ENCODE data around the gene COL11A2.

The COL11A2 gene

DNA sequence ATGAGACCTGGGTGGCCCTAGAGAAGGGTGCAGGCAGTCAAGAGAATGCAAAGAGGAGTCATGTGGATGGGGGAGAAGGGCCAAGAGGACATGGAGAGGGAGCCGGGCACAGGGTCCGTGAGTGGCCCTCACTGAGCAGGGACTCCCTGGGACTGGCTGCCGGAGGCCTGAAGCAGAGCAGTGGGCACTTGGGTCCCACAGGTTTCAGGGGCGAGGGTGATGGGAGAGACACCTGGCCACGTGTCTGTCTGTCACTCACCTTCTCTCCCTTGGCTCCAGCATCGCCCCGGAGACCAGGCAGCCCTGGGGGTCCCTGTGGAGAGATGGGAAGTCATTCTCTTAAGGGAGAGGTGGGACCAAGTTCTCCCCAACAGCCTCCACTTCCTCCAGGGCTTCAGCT lies 25.5 kb downstream of the COL11A2 start:
- DNase-seq: no peak
- TF ChIP-seq, protein P1, sequence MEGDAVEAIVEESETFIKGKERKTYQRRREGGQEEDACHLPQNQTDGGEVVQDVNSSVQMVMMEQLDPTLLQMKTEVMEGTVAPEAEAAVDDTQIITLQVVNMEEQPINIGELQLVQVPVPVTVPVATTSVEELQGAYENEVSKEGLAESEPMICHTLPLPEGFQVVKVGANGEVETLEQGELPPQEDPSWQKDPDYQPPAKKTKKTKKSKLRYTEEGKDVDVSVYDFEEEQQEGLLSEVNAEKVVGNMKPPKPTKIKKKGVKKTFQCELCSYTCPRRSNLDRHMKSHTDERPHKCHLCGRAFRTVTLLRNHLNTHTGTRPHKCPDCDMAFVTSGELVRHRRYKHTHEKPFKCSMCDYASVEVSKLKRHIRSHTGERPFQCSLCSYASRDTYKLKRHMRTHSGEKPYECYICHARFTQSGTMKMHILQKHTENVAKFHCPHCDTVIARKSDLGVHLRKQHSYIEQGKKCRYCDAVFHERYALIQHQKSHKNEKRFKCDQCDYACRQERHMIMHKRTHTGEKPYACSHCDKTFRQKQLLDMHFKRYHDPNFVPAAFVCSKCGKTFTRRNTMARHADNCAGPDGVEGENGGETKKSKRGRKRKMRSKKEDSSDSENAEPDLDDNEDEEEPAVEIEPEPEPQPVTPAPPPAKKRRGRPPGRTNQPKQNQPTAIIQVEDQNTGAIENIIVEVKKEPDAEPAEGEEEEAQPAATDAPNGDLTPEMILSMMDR (IDR thresholded peaks at IDR 0.05; ENCODE audit: low read depth, low read length): no peak
- H3K27me3 ChIP-seq (ENCODE audit: insufficient read depth, low read depth, severe bottlenecking): no peaks in the 10 kb centered on the region
- H3K9me3 ChIP-seq (ENCODE audit: severe bottlenecking): no peaks in the 10 kb centered on the region
- H3K27ac ChIP-seq: no peak overlapping the region
- H3K36me3 ChIP-seq: no peaks in the 10 kb centered on the region
- no peak overlapping the region for H3K4me3 ChIP-seq (ENCODE audit: low read depth, low read length)

DNA sequence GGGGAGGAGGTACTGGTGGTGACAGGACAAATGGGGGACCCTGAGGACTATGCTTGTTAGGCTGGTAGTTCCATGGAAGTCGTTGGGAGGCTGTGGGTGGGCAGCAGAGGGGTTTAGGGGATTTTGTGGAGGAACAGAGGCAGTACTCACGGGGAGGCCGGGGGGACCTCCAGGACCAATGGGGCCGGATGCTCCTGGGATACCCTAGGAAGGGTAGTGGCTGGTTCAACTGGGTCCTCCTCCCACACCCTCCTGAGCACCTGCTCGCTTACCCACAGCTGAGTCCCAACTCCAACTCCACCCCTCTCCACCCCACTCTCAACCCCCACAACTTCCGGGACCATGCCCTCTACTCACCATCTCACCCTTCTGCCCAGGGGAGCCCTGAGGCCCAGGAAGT lies 25.9 kb downstream of the COL11A2 start:
- no peaks in the 10 kb centered on the region for H3K36me3 ChIP-seq
- H3K4me3 ChIP-seq (ENCODE audit: low read depth, low read length): no peak overlapping the region
- TF ChIP-seq, protein P1 (IDR thresholded peaks at IDR 0.05; ENCODE audit: low read depth, low read length): no peak
- no peaks in the 10 kb centered on the region for H3K9me3 ChIP-seq (ENCODE audit: severe bottlenecking)
- DNase-seq: no peak
- no peaks in the 10 kb centered on the region for H3K27me3 ChIP-seq (ENCODE audit: insufficient read depth, low read depth, severe bottlenecking)
- H3K27ac ChIP-seq: no peak overlapping the region

DNA sequence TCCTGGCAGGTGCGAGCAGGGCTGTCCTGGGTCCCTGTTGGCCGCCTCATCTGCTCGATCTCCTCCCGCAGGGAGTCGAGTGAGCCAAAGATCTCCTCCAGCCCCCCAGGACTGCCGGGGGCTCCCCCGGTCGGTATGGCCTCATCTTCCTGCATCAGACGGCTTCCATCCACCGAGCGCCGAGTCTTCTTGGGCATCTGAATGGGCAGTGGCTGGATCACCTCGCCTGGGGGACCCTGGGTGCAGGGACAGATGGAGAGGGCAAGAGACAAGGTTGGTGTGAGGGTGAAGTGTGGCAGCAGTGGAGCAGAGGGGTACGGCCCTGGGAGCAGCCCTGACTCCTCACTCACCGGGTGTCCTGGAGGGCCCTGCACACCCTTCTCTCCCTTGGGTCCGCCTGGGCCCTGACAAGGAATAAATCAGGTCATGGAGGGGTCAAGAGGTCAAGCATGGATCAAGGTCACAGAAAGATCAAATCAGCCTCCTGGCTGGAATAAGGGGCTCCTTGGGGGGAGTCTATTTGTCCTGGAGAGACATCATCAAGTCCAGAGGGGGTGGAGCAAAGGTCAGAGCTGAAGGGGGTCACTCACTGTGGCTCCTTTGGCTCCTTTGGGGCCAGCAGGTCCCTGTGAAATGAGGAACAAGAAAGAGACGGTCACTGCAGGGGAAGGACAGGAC lies 26.5 kb downstream of the COL11A2 start:
- Histone ChIP-seq H3K27me3 (ENCODE audit: insufficient read depth, low read depth, severe bottlenecking) (no peaks in the 10 kb centered on the region), H3K9me3 (ENCODE audit: severe bottlenecking) (no peaks in the 10 kb centered on the region), H3K27ac (no peak overlapping the region), H3K36me3 (no peaks in the 10 kb centered on the region), H3K4me3 (ENCODE audit: low read depth, low read length) (no peak overlapping the region)
- DNase-seq: peak; percentile 9
- TF ChIP-seq, protein P1 (IDR thresholded peaks at IDR 0.05; ENCODE audit: low read depth, low read length): no peak

DNA sequence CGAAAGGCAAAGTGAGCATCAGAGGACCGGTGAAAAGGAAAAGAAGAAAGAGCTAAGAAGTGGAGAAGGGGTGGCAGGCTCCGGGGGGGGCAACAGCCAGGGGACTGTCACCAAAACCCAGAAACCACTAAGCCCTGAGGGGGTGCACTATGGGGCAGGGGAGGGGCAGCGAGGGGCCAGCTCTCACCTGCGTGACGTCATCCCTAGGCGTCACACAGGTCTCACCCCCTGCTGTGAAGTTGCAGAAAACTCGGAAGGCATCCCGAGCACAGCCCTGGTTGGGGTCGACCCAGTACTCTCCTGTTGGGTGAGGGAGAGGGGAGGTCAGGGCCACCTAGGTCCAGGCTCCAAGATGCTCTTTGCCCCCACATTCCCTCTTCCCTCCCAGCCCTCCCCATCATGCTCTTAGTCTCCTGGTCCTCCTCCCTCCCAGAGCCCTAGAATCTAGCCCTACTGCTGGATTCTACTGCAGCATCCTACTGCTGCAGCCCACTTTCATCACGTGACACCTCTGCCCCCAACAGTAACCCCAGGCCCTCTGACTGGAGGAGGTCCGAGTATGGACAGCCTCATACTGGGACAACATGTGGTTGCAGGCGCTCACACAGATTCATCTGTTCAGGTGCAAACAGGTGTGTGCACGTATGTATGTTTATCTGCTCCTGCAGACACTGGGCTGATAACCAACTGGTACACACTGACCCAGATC lies 27.4 kb downstream of the COL11A2 start:
- peak; percentile 8 for DNase-seq
- no peaks in the 10 kb centered on the region for H3K27me3 ChIP-seq (ENCODE audit: insufficient read depth, low read depth, severe bottlenecking)
- TF ChIP-seq, protein P1 (IDR thresholded peaks at IDR 0.05; ENCODE audit: low read depth, low read length): no peak

DNA sequence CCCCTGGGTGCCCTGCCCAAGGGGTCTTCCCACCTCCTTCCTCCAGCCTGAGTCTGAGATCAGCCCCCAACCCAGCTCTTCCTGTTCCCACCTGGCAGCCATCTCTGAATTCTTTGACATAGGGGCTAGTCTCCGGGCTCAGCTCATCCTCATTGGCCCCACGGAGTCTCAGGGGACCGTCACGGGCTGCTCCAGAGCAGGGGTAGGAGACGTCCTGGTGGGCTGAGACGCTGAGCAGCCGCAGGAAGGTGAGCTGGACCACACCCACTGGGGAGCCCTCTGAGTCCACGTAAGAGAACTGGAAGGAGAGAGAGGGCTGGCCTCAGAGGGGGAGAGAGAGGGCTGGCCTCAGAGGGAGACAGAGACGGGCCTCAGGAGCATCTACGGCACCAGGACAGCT lies 28.1 kb downstream of the COL11A2 start:
- H3K4me3 ChIP-seq (ENCODE audit: low read depth, low read length): no peak overlapping the region
- H3K36me3 ChIP-seq: no peaks in the 10 kb centered on the region
- TF ChIP-seq, protein P1 (IDR thresholded peaks at IDR 0.05; ENCODE audit: low read depth, low read length): no peak
- no peak for DNase-seq
- no peaks in the 10 kb centered on the region for H3K27me3 ChIP-seq (ENCODE audit: insufficient read depth, low read depth, severe bottlenecking)
- H3K27ac ChIP-seq: no peak overlapping the region
- no peaks in the 10 kb centered on the region for H3K9me3 ChIP-seq (ENCODE audit: severe bottlenecking)

More for the DNA sequence above, 27.4 kb downstream of the COL11A2 start:
- Histone ChIP-seq H3K9me3 (ENCODE audit: severe bottlenecking) (no peaks in the 10 kb centered on the region), H3K27ac (no peak overlapping the region), H3K36me3 (no peaks in the 10 kb centered on the region), H3K4me3 (ENCODE audit: low read depth, low read length) (no peak overlapping the region)
